DLD1 (cell line): ENCODE results near the gene SLF2.
"Not testable (repeated sequence)": the region's sequence is repeated elsewhere in the genome, so short reads cannot be mapped to it uniquely, and the experiment has no call there.

Experiments used
- in situ Hi-C: cut with HindIII; loops from 2 replicates; pipeline ENCODE4 v1.10.0; 2017; ENCODE audit warnings: low sequenced_read_pairs

Gene SLF2

DNA sequence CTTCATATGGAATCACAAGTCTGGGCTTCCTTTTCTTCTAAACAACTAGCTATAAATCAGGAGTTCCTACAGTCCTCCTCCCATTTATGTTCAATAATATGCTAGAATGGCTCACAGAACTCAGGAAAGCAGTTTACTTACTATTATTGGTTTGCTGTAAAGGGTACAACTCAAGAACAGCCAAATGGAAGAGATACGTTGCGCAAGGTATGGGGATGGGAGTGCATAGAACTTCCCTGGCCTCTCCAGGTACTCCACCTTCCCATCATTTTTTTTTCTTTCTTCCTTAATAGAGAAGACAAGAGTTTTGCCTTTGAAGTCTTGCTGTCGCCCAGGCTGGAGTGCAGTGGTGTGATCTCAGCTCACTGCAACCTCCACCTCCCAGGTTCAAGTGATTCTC, 29.5 kb downstream of the SLF2 start:
- in situ Hi-C loops = no loop called here

DNA sequence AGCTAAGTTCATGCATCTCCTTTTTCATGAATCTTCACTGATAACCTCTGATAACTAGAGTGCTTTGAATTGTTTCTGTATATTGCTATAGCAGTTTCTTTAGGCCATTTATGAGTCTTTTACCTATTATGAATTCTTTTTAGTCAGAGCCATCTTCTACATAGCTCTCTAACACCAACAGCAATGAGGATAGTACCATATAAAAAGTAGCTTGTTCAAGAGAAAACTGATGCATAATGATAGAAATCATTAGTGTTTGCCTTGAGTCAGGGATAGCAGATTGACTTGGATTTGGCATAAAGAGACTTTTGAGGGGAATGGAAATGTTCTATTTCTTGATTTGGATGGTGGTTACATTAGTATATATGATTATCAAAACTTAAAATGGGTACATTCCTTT, 30.7 kb downstream of the SLF2 start:
- in situ Hi-C loops = no loop called here

DNA sequence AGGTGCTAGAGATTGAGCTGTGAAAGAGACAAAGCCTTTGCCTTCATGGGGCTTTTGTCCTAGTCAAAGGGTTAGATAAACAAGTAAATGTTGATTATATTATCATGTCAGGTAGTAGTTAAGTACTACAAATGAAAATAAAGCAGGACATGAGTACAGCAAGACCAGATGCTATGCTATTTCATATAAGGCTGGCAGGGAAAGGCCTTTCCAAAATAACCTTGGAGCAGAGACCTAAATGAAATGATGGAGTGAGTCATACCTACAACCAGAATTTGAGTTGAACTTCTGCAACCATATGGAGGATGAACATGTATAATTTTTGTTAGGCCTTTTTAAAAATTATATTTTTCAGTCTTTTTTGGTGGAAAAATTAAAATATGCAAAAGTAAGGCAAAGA, 33.0 kb downstream of the SLF2 start:
- in situ Hi-C loops = no loop called here

DNA sequence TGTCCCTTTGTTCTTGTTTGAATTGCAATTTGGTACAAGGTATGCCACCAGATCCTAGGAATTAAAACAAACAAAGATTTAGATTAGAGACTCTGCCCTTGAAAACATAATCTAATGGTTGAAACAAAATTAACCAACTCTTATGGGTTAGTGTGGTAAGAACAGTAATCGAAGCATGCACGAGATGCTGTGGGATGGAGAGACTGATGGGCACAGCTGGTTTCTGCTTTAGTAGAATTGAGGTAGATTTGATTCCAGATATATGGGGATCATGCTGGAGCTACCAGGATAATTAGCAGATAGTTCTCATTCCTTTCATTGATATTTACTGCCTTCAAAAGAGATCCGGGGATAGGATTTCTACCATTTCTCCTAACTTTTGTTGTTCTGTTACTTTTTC, 36.2 kb downstream of the SLF2 start:
- in situ Hi-C loops = no loop called here

DNA sequence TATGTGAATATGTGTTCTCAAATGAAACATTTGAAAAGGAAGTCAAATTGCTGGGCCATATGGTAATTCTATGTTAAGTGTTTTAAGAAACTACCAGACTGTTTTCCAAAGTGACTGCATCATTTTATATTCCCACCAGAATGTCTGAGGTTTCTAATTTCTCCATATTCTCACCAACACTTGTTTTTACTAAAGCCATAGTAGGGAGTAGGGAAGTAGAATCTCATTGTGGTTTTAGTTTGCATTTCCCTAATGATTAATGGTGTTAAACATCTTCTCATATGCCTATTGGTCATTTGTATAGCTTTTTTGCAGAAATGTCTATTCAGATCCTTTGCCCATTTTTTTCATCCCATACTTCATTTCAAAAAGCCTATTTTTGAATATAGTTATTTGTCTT, 47.5 kb downstream of the SLF2 start:
- in situ Hi-C loops = no loop called here

DNA sequence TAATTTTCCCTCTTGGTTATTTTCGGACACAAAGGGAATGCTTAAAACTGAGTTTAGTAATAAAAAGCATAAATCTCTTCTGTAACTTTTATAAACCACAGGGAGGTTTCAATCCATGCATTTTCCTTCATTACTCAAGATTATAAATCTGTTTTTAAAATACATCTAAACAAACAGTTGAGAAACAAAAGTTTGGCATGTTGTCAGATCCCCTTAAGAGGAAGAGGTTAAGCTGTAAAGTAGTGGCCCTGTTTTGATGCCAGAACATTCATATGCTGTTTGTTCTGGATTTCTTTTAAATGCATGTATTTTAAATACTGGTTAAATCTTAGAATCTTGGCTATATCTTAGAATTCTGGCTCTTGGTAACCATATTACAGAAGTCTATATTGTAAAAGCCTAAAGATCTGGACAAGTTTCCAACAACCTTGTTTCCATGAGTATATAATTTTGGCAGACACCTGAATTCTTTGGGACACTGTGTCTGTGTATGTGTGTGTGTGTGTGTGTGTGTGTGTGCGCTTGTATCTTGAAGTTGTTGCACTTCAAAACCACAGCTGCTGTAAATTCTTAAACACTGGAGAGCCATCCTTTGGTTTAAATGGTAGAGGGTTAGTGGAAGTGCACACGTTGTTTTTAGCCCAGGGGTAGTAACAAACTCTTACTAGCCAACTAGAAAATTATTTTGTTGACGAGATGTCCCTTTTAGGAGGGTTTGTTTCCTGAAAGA, 49.8 kb downstream of the SLF2 start:
- in situ Hi-C loops = no loop called here

DNA sequence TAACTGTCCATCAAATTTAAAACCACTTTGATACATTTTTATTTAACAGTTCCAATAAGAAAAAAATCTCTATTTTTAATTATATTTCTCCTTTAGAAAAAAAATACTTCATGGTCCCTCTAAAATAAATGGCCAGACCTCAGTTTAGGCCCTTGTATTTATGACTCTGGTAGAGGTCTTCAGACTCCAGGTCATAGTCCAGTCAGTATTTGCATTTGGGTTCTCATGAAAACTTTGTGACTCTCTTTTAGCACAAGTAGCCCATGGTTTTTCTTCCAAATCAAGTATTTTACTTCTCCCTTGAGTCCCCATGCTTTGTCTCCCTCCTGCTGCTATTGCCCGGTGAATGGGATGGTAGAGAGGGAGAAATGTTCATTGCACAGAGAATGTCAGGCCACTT, 51.1 kb downstream of the SLF2 start:
- in situ Hi-C loops = no loop called here

DNA sequence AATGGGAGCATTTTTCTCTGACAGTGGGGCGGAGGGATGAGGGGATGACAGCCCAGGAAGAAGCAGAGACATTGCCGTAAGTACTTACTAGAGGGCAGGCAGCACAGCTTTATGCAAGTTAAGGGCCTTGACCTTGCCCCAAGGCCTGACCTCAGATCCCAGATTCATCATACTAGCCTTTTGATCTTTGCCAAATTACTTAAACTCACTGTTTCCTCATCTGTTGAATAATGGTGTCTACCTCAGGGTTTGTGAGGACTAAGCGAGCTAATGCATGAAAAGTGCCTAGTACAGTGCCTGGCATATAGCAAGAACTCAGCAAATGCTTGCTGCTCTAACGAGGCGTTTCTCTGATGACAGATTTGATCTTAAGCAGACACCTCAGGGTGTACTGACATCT, 53.1 kb downstream of the SLF2 start:
- in situ Hi-C loops = no loop called here

DNA sequence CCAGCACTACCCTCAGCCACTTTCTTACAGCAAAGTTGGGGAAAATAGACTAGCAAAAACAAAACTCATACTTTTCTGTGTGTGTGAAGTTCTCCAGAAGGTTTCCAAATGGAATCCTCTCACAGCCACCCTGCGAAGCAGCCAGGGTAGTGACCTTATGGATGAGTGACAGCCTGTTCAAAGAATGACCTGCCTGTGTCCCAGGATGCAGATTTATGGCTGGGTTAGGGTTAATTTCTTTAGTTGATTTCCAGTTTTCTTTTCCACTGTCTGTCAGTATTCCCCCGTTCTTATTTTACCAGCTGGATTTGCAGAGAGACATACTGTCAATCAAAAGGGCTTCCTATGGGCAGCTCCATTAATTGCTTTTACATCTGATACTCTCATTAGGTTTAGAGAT, 54.1 kb downstream of the SLF2 start:
- in situ Hi-C loops = no loop called here

DNA sequence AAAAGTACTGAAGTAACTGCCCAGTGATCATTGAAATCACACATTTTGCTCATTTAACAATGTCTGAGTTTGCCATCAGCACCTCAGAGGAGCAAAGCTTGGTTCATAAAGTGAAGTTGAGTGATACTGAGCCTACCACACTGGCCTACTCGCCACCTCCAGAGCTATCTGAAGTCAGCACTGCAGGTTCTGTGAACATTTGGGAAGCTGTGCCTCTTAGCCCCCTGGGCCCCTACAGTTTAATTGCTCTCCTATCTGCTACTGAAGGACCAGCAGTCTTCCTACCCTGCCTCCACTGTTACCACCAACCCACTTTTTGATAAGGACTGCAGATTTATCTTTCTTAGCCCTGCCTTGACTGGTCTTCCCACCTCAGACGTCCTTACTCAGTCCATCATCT, 54.6 kb downstream of the SLF2 start:
- in situ Hi-C loops = no loop called here

DNA sequence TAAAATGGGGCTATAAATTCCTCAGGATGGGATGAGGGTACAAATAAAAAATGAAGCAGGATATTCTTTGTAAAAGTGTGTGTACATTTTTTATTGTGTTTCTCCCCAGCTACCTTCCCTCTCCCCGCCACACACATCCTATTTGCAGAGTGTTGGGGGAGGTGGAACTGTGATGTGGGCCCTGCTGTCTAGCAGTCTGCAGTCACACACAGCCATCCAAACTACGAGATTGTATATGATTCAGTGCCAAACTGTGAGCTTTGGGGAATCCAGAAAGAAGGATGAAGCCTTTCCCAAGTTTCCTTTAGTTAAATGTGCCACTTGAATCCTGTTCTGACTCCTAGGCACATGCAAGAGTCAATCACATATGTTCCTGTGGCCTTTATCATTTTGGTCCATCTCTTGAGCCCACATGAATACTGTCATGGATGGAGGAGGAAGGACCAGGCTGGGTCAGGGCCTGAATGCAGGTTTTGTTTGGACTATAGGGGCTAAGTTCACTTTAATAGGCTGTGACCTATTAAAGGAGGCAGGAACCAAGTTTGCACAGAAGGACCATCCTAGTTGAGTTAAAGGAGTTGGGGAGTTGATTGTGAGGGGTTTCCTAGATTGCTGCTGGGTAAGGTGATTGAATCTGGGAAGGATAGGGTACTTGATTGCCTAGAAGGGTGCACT, 55.4 kb downstream of the SLF2 start:
- in situ Hi-C loops = no loop called here

DNA sequence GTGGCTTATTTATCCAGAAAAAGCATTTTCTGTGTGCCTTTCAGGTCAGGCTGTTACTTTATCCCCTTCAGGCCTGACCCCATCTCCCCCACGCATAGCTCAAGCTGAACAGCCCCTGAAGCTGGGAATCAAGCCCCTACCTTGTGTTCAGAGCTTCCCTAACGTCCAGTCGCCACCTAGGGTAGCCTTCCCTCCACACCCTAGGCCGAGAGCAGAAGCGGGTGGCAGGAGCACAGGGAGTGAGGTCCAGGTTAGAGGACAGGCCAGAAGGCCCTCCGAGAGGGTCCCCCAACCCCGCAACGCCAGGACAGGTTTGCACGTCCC, 56.1 kb downstream of the SLF2 start:
- in situ Hi-C loops = no loop called here

DNA sequence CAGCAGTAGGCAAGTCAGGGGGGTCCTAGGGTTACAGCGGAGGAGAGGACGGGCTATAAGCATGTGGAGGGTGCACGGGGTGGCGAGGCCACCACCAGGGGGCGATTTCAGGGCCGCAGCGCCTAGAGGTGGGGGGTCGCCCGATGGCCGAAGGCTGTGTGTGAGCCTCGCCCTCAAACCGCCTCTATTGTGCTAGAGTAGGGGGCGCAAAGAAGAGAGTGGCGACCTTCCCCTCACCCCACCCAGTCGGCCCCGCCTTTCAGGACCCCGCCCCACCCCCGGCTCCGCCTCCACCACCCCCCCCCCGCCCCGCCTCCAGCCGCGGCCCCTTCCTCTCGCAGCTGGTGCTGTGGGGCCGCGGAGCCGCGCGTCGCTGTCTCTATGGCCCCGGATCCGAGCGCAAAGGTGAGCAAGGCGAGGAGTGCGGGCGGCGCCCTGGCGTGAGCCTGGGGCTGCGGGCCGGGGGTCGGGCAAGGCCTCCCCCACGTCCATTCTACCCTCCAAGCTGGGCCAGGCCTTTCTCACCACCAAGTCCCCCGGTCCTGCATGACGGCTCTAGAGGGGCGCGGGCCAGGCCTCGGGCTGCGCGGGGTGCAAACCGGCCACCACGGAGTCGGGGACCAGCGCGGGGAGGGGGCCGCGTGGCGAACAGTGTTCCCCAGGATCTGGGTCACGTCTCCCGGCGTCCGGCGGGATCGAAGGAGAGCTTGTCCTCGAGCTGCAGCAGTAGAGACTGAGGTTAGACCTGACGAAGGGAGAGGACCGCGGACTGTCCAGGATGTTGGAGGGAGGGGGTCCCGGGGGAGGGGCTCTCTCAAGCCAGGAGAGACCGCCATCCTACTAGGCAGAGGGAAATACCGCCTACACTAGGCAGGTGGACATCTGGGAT, 56.7 kb downstream of the SLF2 start, which contains the start of gene SEMA4G:
SEMA4G (plus strand) TSS at position 318 of the 889 bp plus-strand sequence. CDS start 3,409 bp downstream, outside the sequence.
- in situ Hi-C loops = no loop called here

DNA sequence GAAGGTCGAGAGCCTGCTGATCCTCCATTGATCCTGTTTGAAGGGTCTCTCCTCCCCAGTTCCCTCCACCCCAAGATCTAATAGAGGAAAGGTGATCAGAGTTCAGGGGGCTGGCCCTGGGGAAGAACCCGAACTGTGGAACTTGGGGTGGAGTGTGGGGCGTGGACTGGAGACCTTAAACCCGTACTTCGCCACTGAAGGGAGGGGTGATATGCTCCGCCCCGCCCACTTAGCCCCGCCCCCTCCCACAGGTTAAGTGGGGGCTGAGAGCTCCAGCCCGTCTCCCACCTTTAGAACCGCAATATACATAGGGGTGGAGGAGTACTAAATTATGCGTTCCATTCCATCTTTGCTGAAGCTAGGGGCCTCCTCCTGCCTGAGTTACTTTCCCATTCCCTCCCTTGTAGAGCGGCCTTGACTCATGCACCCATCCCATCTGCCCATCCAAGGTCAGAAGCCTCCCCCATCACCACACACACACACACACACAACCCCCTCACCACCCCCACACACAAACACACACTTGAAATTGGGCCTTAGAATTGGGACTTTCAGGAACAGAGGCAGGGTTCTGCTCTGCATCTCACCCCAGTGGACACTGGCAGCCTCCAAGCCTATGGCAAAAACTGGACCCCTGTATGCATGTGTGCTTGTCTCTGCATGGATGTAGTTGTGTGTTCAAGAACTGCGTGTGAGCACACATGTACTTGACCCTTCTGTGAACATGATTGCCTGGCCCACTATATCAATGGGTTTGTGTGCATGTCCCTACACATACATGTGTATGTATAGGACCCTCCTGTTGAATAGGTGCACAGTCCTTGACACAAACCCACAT, 57.5 kb downstream of the SLF2 start:
- in situ Hi-C loops = no loop called here

DNA sequence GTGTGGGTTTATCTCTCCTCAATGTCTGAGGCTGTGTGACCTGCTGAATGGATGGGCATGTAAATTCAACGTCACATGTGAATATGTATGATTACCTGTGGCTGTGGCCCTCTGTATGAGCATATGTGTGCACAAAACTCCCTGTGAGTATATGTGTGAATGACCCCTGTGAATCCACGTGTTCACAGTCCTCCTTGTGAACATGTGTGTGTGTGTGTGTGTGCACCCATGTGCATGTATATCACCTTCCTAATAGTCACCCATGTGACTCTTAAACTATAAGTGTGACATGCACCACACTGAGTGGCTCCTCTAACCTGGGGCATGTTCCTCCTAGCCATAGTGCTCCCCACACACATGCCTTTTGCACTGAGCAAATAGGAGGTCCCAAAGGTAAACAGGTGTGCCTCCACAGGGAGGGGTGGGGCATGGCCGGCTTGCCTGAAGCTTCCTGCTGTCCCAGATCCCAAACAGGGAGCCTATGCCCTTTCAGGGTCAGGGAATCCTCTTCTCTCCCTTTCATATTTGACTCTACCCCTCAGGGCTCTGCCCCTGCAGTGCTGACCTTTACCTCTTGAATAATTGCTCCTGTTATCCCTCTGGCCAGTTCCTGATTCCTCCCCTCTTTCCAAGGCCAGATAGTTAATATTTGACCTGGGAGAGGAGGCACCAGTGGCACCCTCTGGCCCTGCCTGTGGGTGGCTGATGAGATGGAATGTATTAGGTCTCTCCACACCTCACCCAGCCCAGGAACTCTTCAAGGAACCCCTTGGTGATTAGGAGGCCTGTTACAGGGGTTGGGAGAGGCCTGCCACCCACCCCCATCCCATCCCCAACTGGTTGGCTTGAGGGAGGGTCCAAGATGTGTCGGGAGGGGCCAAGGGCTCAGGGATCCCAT, 58.4 kb downstream of the SLF2 start:
- in situ Hi-C loops = no loop called here

DNA sequence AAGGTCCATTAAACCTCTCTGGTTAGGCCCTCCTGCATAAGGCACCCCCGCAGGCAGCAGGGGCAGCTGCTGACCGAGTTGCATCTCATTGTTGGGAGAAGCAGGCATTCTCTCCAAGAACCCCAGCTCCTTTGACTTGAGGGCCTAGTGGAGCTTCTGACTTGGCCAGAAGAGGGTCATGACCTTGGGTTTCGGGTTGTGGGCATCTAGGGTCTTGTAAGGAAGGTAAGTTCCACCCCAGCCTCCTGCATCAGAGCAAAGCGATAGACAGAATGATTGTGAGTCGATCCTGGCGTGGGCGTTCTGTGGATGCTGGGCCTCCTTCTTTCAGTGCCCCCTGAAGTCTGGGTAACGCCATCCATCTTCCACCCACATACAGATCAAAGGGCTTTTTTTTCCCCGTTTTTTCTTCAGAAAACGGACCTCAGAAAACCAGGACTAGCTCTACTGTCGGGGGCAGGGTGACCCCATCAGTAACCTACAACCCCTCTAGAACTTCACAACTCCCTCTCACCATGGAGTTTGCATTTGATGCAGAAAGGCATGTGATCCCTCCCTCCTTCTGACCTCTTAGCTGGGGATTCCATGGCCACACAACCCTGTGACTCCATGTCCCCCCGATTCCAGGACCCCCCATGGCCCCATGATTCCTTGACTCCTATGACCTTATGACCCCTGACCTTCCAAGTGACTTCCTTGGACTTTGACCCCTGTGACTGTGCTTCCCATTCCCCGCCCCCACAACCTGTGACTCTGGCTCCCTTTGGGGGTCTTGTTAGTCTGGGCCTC, 59.5 kb downstream of the SLF2 start:
- in situ Hi-C loops = no loop called here

DNA sequence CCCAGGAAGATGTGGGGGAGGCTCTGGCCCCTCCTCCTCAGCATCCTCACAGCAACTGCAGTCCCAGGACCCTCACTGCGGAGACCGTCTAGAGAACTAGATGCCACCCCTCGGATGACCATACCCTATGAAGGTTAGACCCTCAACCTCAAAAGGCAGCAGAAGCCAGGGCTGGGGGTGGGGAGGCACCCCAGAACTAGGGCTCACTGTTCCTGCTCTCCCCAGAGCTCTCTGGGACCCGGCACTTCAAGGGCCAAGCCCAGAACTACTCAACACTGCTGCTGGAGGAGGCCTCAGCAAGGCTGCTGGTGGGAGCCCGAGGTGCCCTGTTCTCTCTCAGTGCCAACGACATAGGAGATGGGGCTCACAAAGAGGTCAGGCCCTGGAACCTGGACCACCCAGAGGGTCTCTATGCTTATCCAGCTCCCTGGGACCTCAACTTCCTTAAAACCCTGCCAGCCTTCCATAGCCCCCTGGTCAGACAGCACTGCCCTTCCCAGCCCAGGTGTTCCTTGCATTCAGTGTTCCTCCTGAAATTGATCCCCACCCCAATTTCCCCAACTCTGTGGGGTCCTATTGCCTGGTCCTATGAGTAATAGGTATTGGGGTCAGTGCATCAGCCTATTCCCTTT, 60.3 kb downstream of the SLF2 start:
- in situ Hi-C loops = no loop called here

DNA sequence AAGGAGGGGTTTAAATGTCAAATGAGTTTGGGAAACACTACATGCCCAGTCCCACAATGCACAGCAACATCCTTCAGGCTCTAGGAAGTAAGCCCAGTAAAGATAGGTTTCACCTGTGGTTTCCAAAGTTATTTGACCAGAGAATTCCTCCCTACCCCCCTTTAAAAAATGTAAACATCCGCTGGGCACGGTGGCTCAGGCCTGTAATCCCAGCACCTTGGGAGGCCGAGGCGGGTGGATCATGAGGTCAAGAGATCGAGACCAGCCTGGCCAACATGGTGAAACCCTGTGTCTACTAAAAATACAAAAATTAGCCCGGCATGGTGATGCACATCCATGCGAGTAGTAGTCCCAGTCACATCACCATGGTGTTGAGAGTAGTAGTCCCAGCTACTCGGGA, 62.6 kb downstream of the SLF2 start:
- in situ Hi-C loops = not testable (repeated sequence)

DNA sequence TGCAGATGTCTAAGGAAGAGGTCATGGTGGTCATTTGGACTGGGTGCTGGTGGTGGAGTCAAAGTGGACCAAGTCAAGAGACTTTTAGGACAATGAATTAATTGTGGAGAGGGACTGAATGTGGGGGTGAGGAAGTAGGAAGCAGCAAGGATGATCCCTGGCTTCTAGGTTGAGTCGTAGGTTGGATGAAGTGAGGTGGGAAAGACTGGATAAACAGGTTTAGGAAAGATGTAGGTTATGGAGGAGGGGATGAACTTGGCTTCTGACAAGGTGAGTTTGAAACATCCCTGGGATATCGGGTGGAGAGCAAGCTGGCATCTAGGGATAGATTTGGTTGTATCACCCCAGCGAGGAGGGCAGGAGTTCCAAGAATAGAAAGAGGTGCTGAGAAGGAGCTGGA, 64.1 kb downstream of the SLF2 start:
- in situ Hi-C loops = no loop called here
